Upper lobe of left lung (tissue), 6 donors: ENCODE data around the gene TMEM31. TPM values are rescaled to one million over a fixed set of nuclear protein-coding genes. Genes with fewer than 3 reads are reported as not detected.

Experiments
- ATAC-seq, 2 donors: fragments of 200-7000 bp; cut with Tn5 transposase; one replicate each; pipeline ENCODE4 v1.9.1; 2022; ENCODE audit warnings: mild to moderate bottlenecking in 2 of 2, moderate library complexity in 2 of 2; ENCODE audit not compliant: low FRiP score in 2 of 2
- DNase-seq, 2 donors: peaks; one replicate each; pipeline ENCODE4 v3.0.0-alpha.2; 2019 to 2020
- H3K27ac ChIP-seq, 4 donors: fragments of 200-600 bp; sonication (generic); one replicate each; pipeline ENCODE4 v1.5.1; 2016 to 2019
- H3K27me3 ChIP-seq, 4 donors: fragments of 200-600 bp; sonication (generic); one replicate each; pipeline ENCODE4 v1.5.1; 2017 to 2019
- H3K36me3 ChIP-seq, 4 donors: fragments of 200-600 bp; sonication (generic); one replicate each; pipeline ENCODE4 v1.5.1; 2016 to 2019
- H3K4me1 ChIP-seq, 4 donors: fragments of 200-600 bp; sonication (generic); one replicate each; pipeline ENCODE4 v1.5.1; 2018 to 2019
- H3K4me3 ChIP-seq, 4 donors: fragments of 200-600 bp; sonication (generic); one replicate each; pipeline ENCODE4 v1.5.1; 2017 to 2019; ENCODE audit warnings: mild to moderate bottlenecking in 2 of 4, moderate library complexity in 1 of 4
- H3K9me3 ChIP-seq, 4 donors: fragments of 200-600 bp; sonication (generic); one replicate each; pipeline ENCODE4 v1.5.1; 2018 to 2019
- EP300 ChIP-seq, 4 donors: sonication (generic); formaldehyde crosslinking; IDR thresholded peaks; one replicate each; pipeline ENCODE4 v1.5.1; 2017; ENCODE audit warnings: antibody characterized with exemption in 4 of 4, control low read depth in 2 of 4
- POLR2A ChIP-seq, 4 donors: fragments of 450-650 bp; IDR thresholded peaks; one replicate each; pipeline ENCODE4 v1.5.1; 2016 to 2017; ENCODE audit warnings: antibody characterized with exemption in 4 of 4, mild to moderate bottlenecking in 2 of 4
- POLR2AphosphoS5 ChIP-seq, 2 donors: sonication (generic); formaldehyde crosslinking; IDR thresholded peaks; one replicate each; pipeline ENCODE4 v1.5.1; 2017; ENCODE audit warnings: antibody characterized with exemption in 2 of 2
- WGBS, 2 donors: methylation state at CpG; one replicate each; pipeline ENCODE4 v1.1.5; 2017 to 2018; 5-methylcytosine and 5-hydroxymethylcytosine counted together
- total RNA-seq, 6 donors: library from RNA; depleted of rRNA in 4 of 6; stranded (reverse); fragments of >200 nt in 4 of 6; gene quantifications; one replicate each; pipeline versions ENCODE4 v1.1.0 to v1.2.1, GENCODE V29; 2016 to 2021
- TF ChIP-seq, protein P1 (sequence below), 6 experiments: fragments of 450-650 bp in 4 of 6; fragments of 200-600 bp in 2 of 6; sonication (generic) in 2 of 6; IDR thresholded peaks; one replicate each; pipeline ENCODE4 v1.5.1; 2016 to 2019; ENCODE audit warnings: antibody characterized with exemption in 6 of 6
- donor health status: DM: no; HTN: no; CAD: no; lungs with moderate emphysema.
- donor health status: DM: no; HTN: yes; CAD: no; lungs with severe emphysema.

Gene TMEM31
- total RNA-seq, 6 donors from 2014 or later: not detected

DNA sequence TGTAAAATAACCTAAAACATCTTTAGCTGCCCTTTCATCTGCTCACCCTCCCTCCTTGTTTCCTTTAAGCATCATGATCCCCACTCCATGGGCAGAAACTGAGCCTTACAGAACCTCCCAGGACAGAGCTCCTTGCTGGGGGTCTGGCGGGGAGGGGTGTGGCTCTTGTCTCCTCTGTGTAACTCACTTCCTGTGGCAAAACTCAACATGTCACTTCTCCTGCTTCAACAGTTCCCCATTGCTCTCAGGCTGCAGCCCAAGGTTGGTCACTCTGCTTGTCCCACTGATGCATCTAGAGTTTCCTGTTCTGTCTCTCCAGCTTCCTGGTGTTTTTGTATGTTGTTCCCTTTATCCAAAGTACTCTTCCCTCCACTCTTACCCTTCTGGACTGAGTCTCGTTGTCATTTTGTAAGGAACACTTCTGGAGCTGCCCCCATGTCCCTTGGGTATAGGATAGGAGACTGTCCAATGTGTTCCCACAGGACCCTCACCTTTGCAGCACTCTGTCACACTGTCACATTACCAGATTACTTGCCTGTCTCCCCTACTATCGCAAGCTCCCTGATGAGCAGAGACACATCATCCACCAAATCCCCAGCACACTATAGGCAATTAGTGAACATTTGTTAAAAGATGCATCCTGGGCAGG is 19.6 kb downstream of the TMEM31 start:
- H3K4me1 ChIP-seq: no peaks in the 10 kb centered on the region
- DNase-seq (no peak), ATAC-seq (no peak)
- TF ChIP-seq POLR2A (IDR thresholded peaks at IDR 0.05): no peak
- TF ChIP-seq, protein P1, sequence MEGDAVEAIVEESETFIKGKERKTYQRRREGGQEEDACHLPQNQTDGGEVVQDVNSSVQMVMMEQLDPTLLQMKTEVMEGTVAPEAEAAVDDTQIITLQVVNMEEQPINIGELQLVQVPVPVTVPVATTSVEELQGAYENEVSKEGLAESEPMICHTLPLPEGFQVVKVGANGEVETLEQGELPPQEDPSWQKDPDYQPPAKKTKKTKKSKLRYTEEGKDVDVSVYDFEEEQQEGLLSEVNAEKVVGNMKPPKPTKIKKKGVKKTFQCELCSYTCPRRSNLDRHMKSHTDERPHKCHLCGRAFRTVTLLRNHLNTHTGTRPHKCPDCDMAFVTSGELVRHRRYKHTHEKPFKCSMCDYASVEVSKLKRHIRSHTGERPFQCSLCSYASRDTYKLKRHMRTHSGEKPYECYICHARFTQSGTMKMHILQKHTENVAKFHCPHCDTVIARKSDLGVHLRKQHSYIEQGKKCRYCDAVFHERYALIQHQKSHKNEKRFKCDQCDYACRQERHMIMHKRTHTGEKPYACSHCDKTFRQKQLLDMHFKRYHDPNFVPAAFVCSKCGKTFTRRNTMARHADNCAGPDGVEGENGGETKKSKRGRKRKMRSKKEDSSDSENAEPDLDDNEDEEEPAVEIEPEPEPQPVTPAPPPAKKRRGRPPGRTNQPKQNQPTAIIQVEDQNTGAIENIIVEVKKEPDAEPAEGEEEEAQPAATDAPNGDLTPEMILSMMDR (IDR thresholded peaks at IDR 0.05): no peak
- TF ChIP-seq EP300 (IDR thresholded peaks at IDR 0.05): no peak
- TF ChIP-seq POLR2AphosphoS5 (IDR thresholded peaks at IDR 0.05): no peak
- H3K27me3 ChIP-seq: no peaks in the 10 kb centered on the region
- H3K4me3 ChIP-seq: no peak overlapping the region
- 55 to 56% methylated on average over 3 of the region's 3 CpGs for WGBS, 2 donors
- no peaks in the 10 kb centered on the region for H3K36me3 ChIP-seq
- H3K9me3 ChIP-seq: no peaks in the 10 kb centered on the region
- H3K27ac ChIP-seq: no peak overlapping the region

DNA sequence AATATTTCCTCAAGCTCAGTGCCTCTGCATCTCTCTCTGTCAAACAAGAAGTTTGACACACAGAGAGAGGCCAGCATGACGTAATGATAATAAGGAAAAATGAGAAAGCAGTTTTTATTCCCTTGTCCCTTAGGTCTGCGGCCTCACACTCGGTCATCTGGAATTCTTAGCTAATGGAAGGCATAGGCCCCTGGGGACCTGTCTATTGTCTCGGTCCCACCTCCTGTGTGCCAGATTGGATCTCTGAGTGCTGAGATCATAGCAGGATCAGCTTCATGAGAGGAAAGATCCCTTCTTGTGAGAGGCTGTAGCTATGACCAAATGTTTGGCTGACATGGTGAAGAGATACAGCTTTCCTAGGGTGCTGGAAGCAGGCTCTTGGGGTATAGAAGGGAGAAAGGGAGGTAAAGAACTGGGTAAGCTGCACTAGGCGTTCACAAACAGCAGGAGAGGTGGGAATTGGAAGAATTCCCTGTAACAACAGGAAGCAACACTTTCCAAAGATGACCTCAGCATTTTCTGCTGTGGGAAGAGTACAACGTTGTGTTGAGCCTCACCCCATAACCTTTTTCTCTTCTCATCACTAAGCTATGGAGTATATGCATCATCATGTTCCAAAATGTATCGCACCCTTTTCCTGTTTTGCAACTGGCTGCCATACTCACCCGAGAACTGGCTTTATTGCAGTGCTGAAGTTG is 20.2 kb downstream of the TMEM31 start:
- H3K27ac ChIP-seq: no peak overlapping the region
- TF ChIP-seq POLR2A (IDR thresholded peaks at IDR 0.05) (no peak), POLR2AphosphoS5 (IDR thresholded peaks at IDR 0.05) (no peak), EP300 (IDR thresholded peaks at IDR 0.05) (no peak)
- TF ChIP-seq, protein P1 (IDR thresholded peaks at IDR 0.05): no peak
- no peak overlapping the region for H3K4me3 ChIP-seq
- peak in 1 of 2 donors; percentile 87 for ATAC-seq
- H3K9me3 ChIP-seq: no peaks in the 10 kb centered on the region
- H3K36me3 ChIP-seq: no peaks in the 10 kb centered on the region
- DNase-seq: no peak
- H3K4me1 ChIP-seq: no peaks in the 10 kb centered on the region
- no peaks in the 10 kb centered on the region for H3K27me3 ChIP-seq
- WGBS, 2 donors: 42 to 49% methylated on average over 8 of the region's 8 CpGs

DNA sequence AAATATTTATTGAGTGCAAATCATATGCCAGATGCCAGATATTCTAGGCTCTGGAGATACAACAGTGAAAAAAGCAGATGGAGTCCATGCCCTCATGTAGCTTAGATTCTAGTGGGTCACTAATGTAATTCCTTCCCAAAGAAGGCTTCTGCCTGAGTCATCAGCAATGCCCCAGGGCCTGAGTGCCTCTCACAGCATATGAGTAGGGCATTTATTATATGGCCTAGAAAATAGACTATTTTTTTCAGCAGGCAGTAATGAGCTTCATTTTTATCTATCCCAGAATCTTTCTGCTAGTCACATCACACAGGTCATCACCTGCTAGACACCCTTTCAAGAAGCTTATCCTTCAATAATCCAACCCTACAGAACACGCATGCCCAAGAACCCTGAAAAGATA is 22.3 kb downstream of the TMEM31 start:
- 89 to 97% methylated on average over 1 of the region's 1 CpG for WGBS, 2 donors
- Histone ChIP-seq H3K4me1 (no peaks in the 10 kb centered on the region), H3K4me3 (no peak overlapping the region), H3K36me3 (no peaks in the 10 kb centered on the region), H3K9me3 (no peaks in the 10 kb centered on the region), H3K27me3 (no peaks in the 10 kb centered on the region), H3K27ac (no peak overlapping the region)
- DNase-seq (no peak), ATAC-seq (no peak)
- TF ChIP-seq EP300 (IDR thresholded peaks at IDR 0.05) (no peak), POLR2A (IDR thresholded peaks at IDR 0.05) (no peak), POLR2AphosphoS5 (IDR thresholded peaks at IDR 0.05) (no peak)
- TF ChIP-seq, protein P1 (IDR thresholded peaks at IDR 0.05): no peak

DNA sequence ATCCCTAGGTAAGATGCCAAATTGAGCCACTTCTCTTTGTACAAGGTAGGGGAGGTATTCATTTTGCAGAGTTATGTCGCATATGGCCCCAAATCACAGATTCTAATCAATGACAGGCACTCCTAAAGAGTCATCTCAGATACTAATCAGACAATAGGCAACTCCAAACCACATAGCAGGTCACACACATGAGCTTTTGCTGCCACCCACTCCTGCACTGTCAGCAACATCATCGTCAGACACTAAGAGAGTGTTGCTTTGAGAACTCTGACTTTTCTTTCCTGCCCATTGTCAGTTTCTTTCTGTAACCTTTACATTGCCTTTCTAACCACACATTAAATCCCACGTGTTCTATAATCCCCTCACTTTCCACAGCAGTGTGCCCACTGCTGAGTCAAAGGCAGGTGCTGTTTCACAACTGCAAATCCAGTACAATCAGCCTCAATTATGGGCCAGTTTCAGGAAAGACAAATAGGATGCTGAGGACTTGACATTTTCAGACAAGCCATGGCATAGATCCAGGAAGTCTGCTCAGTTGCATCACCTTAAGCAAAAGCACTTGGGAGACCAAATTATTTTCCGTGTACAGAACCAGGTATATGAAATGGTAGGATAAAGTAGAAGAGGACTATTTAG is 23.5 kb downstream of the TMEM31 start:
- Histone ChIP-seq H3K27ac (no peak overlapping the region), H3K9me3 (no peaks in the 10 kb centered on the region), H3K4me3 (no peak overlapping the region), H3K27me3 (no peaks in the 10 kb centered on the region), H3K36me3 (no peaks in the 10 kb centered on the region), H3K4me1 (no peaks in the 10 kb centered on the region)
- WGBS, 2 donors: 52 to 53% methylated on average over 3 to 4 of the region's 4 CpGs
- TF ChIP-seq EP300 (IDR thresholded peaks at IDR 0.05) (no peak), POLR2AphosphoS5 (IDR thresholded peaks at IDR 0.05) (no peak), POLR2A (IDR thresholded peaks at IDR 0.05) (no peak)
- TF ChIP-seq, protein P1 (IDR thresholded peaks at IDR 0.05): no peak
- DNase-seq: no peak
- ATAC-seq: no peak
